Activated CD4-positive, alpha-beta memory T cell treated with anti-CD3 and anti-CD28 coated beads, Interleukin-2, amount 10 ng/mL, durations not matched to agents 7 days and 5 days (primary cell): ENCODE results near the gene BNIP5. TPM values are rescaled to one million over a fixed set of nuclear protein-coding genes. Genes with fewer than 3 reads are reported as not detected.

Experiments
- CTCF ChIA-PET: fragments of 350-600 bp; sonication (Branson Sonifier 250); formaldehyde crosslinking; loops from one replicate; lab custom pipeline; 2021; ENCODE audit warnings: antibody characterized with exemption, inconsistent platforms; lab: Charles Lee
- POLR2A ChIA-PET: fragments of 350-600 bp; sonication (Branson Sonifier 250); formaldehyde crosslinking; loops from one replicate; lab custom pipeline; 2021; ENCODE audit warnings: antibody characterized with exemption; lab: Charles Lee
- DNase-seq: peaks from one replicate; pipeline ENCODE4 v3.0.0-alpha.2; 2020
- H3K27ac Mint-ChIP-seq: one replicate; pipeline ENCODE4 v1.8.0; 2021; ENCODE audit warnings: mild to moderate bottlenecking, mixed read lengths
- H3K27me3 Mint-ChIP-seq: one replicate; pipeline ENCODE4 v1.8.0; 2021; ENCODE audit warnings: mixed read lengths
- H3K36me3 Mint-ChIP-seq: one replicate; pipeline ENCODE4 v1.8.0; 2021; ENCODE audit warnings: low read depth, mixed read lengths
- H3K4me1 Mint-ChIP-seq: one replicate; pipeline ENCODE4 v1.8.0; 2021; ENCODE audit warnings: mixed read lengths
- H3K4me3 Mint-ChIP-seq: one replicate; pipeline ENCODE4 v1.8.0; 2021; ENCODE audit warnings: mild to moderate bottlenecking, mixed read lengths
- H3K9me3 Mint-ChIP-seq: one replicate; pipeline ENCODE4 v1.8.0; 2021; ENCODE audit warnings: mixed read lengths
- total RNA-seq, 2 experiments: library from RNA; stranded (reverse); gene quantifications; one replicate each; pipeline ENCODE4 v1.2.3, GENCODE V29; 2021

Gene BNIP5
- total RNA-seq, 2 experiments from 2014 or later = not detected

- H3K4me3 Mint-ChIP-seq = no peak overlapping the region
- H3K27me3 Mint-ChIP-seq = peaks cover 15% of the 10 kb centered on the region
- CTCF ChIA-PET = interaction anchor here (0.9 to 1.8 kb wide), 3 partner anchors 9 to 14 kb away, joined by 4 to 7 read pairs (median 7); no protein-coding TSS in a partner anchor
- POLR2A ChIA-PET = no interaction called here
- DNase-seq = no peak
- no peaks in the 10 kb centered on the region for H3K9me3 Mint-ChIP-seq
- no peak overlapping the region for H3K27ac Mint-ChIP-seq
- no peaks in the 10 kb centered on the region for H3K36me3 Mint-ChIP-seq
- H3K4me1 Mint-ChIP-seq = no peaks in the 10 kb centered on the region
Observed at GRCh38 chr6:36326356-36326995, 10.2 kb downstream of the BNIP5 start.

GRCh38 chr6:36324715-36325114 is 12.0 kb downstream of the BNIP5 start:
- POLR2A ChIA-PET = no interaction called here

GRCh38 chr6:36324191-36324590 is 12.5 kb downstream of the BNIP5 start:
- no peak overlapping the region for H3K4me3 Mint-ChIP-seq
- no peak for DNase-seq
- POLR2A ChIA-PET = no interaction called here
- CTCF ChIA-PET = interaction anchor here (0.8 kb wide), 1 partner anchor 37 kb away, joined by 3 read pairs; no protein-coding TSS in a partner anchor
- H3K27ac Mint-ChIP-seq = no peak overlapping the region
- no peaks in the 10 kb centered on the region for H3K4me1 Mint-ChIP-seq
- peaks cover 15% of the 10 kb centered on the region for H3K27me3 Mint-ChIP-seq
- H3K9me3 Mint-ChIP-seq = no peaks in the 10 kb centered on the region
- H3K36me3 Mint-ChIP-seq = no peaks in the 10 kb centered on the region

More at GRCh38 chr6:36324715-36325114, 12.0 kb downstream of the BNIP5 start:
- no peak for DNase-seq
- Mint-ChIP-seq H3K27ac (no peak overlapping the region), H3K27me3 (peaks cover 15% of the 10 kb centered on the region), H3K9me3 (no peaks in the 10 kb centered on the region), H3K4me3 (no peak overlapping the region), H3K36me3 (no peaks in the 10 kb centered on the region), H3K4me1 (no peaks in the 10 kb centered on the region)
- CTCF ChIA-PET = interaction anchor here (0.8 kb wide), 1 partner anchor 37 kb away, joined by 3 read pairs; no protein-coding TSS in a partner anchor

- DNase-seq = no peak
- H3K36me3 Mint-ChIP-seq = no peaks in the 10 kb centered on the region
- no peaks in the 10 kb centered on the region for H3K9me3 Mint-ChIP-seq
- H3K4me3 Mint-ChIP-seq = no peak overlapping the region
- no peak overlapping the region for H3K27ac Mint-ChIP-seq
- ChIA-PET CTCF (no interaction called here), POLR2A (no interaction called here)
- H3K27me3 Mint-ChIP-seq = peaks cover 15% of the 10 kb centered on the region
- H3K4me1 Mint-ChIP-seq = no peaks in the 10 kb centered on the region
Observed at GRCh38 chr6:36323062-36323461, 13.6 kb downstream of the BNIP5 start.

- POLR2A ChIA-PET = no interaction called here
- CTCF ChIA-PET = no interaction called here
- no peaks in the 10 kb centered on the region for H3K36me3 Mint-ChIP-seq
Observed at GRCh38 chr6:36322591-36322990, 14.1 kb downstream of the BNIP5 start.

GRCh38 chr6:36320475-36320874 is 16.2 kb downstream of the BNIP5 start:
- no peaks in the 10 kb centered on the region for H3K9me3 Mint-ChIP-seq
- no peaks in the 10 kb centered on the region for H3K4me1 Mint-ChIP-seq
- H3K27me3 Mint-ChIP-seq = peaks cover 8% of the 10 kb centered on the region
- no peaks in the 10 kb centered on the region for H3K36me3 Mint-ChIP-seq
- ChIA-PET POLR2A (no interaction called here), CTCF (interaction anchor here (1.7 to 3.0 kb wide), 2 partner anchors 18 to 21 kb away, joined by 6 to 8 read pairs; no protein-coding TSS in a partner anchor)
- H3K27ac Mint-ChIP-seq = no peak overlapping the region
- DNase-seq = no peak
- no peak overlapping the region for H3K4me3 Mint-ChIP-seq

More at GRCh38 chr6:36322591-36322990, 14.1 kb downstream of the BNIP5 start:
- no peak overlapping the region for H3K4me3 Mint-ChIP-seq
- peaks cover 19% of the 10 kb centered on the region for H3K27me3 Mint-ChIP-seq
- H3K27ac Mint-ChIP-seq = no peak overlapping the region
- no peak for DNase-seq
- H3K9me3 Mint-ChIP-seq = no peaks in the 10 kb centered on the region
- H3K4me1 Mint-ChIP-seq = no peaks in the 10 kb centered on the region

GRCh38 chr6:36319821-36320220 is 16.9 kb downstream of the BNIP5 start:
- Mint-ChIP-seq H3K4me3 (no peak overlapping the region), H3K27me3 (peaks cover 8% of the 10 kb centered on the region), H3K9me3 (no peaks in the 10 kb centered on the region), H3K4me1 (no peaks in the 10 kb centered on the region), H3K27ac (no peak overlapping the region), H3K36me3 (no peaks in the 10 kb centered on the region)
- ChIA-PET POLR2A (no interaction called here), CTCF (interaction anchor here (1.7 to 3.0 kb wide), 2 partner anchors 17 to 21 kb away, joined by 6 to 8 read pairs; no protein-coding TSS in a partner anchor)
- no peak for DNase-seq

- H3K27me3 Mint-ChIP-seq = peaks cover 8% of the 10 kb centered on the region
- no peaks in the 10 kb centered on the region for H3K4me1 Mint-ChIP-seq
- POLR2A ChIA-PET = no interaction called here
- H3K36me3 Mint-ChIP-seq = no peaks in the 10 kb centered on the region
- no peak overlapping the region for H3K27ac Mint-ChIP-seq
- DNase-seq = no peak
- CTCF ChIA-PET = interaction anchor here (3.0 kb wide), 1 partner anchor 22 kb away, joined by 8 read pairs; no protein-coding TSS in a partner anchor
- H3K9me3 Mint-ChIP-seq = no peaks in the 10 kb centered on the region
- H3K4me3 Mint-ChIP-seq = no peak overlapping the region
Observed at GRCh38 chr6:36319436-36319762, 17.3 kb downstream of the BNIP5 start.

- Mint-ChIP-seq H3K36me3 (no peaks in the 10 kb centered on the region), H3K4me1 (no peaks in the 10 kb centered on the region), H3K27ac (no peak overlapping the region), H3K9me3 (no peaks in the 10 kb centered on the region), H3K27me3 (peaks cover 8% of the 10 kb centered on the region), H3K4me3 (no peak overlapping the region)
- ChIA-PET POLR2A (no interaction called here), CTCF (interaction anchor here (2.2 to 3.0 kb wide), 2 partner anchors 17 to 22 kb away, joined by 8 to 10 read pairs; no protein-coding TSS in a partner anchor)
- DNase-seq = no peak
Observed at GRCh38 chr6:36318690-36319435, 17.8 kb downstream of the BNIP5 start.

- Mint-ChIP-seq H3K4me1 (no peaks in the 10 kb centered on the region), H3K27ac (no peak overlapping the region), H3K4me3 (no peak overlapping the region), H3K36me3 (no peaks in the 10 kb centered on the region), H3K27me3 (peaks cover 8% of the 10 kb centered on the region), H3K9me3 (no peaks in the 10 kb centered on the region)
- no peak for DNase-seq
- ChIA-PET CTCF (interaction anchor here (0.9 to 2.2 kb wide), 4 partner anchors 9 to 21 kb away, joined by 3 to 10 read pairs (median 4); no protein-coding TSS in a partner anchor), POLR2A (no interaction called here)
Observed at GRCh38 chr6:36317623-36318022, 19.1 kb downstream of the BNIP5 start.

- H3K36me3 Mint-ChIP-seq = no peaks in the 10 kb centered on the region
- ChIA-PET CTCF (interaction anchor here (0.7 to 1.9 kb wide), 3 partner anchors 12 to 288 kb away, joined by 3 to 8 read pairs (median 4); partner anchors contain the start of gene MAPK14), POLR2A (no interaction called here)
- H3K27ac Mint-ChIP-seq = no peak overlapping the region
- no peaks in the 10 kb centered on the region for H3K4me1 Mint-ChIP-seq
- peaks cover 8% of the 10 kb centered on the region for H3K27me3 Mint-ChIP-seq
- no peaks in the 10 kb centered on the region for H3K9me3 Mint-ChIP-seq
- no peak for DNase-seq
- H3K4me3 Mint-ChIP-seq = no peak overlapping the region
Observed at GRCh38 chr6:36315921-36316320, 20.8 kb downstream of the BNIP5 start.

- no peaks in the 10 kb centered on the region for H3K4me1 Mint-ChIP-seq
- ChIA-PET POLR2A (no interaction called here), CTCF (no interaction called here)
- no peaks in the 10 kb centered on the region for H3K36me3 Mint-ChIP-seq
- peaks cover 12% of the 10 kb centered on the region for H3K27me3 Mint-ChIP-seq
- no peak for DNase-seq
- no peaks in the 10 kb centered on the region for H3K9me3 Mint-ChIP-seq
- H3K4me3 Mint-ChIP-seq = no peak overlapping the region
- no peak overlapping the region for H3K27ac Mint-ChIP-seq
Observed at GRCh38 chr6:36314221-36315014, 22.3 kb downstream of the BNIP5 start.

GRCh38 chr6:36313649-36313936 is 23.1 kb downstream of the BNIP5 start:
- Mint-ChIP-seq H3K4me1 (peaks cover 6% of the 10 kb centered on the region), H3K27ac (no peak overlapping the region), H3K36me3 (no peaks in the 10 kb centered on the region), H3K27me3 (peaks cover 9% of the 10 kb centered on the region), H3K9me3 (no peaks in the 10 kb centered on the region), H3K4me3 (no peak overlapping the region)
- ChIA-PET POLR2A (no interaction called here), CTCF (no interaction called here)
- no peak for DNase-seq
